ENCODE data around the gene FZD7. TPM values are rescaled to one million over a fixed set of nuclear protein-coding genes. Genes with fewer than 3 reads are reported as not detected.

The FZD7 gene
- total and polyA plus RNA-seq, 2 donors (not counting 1 experiment from before 2014, with no cell fraction given): 0.67 to 2.1 TPM

- Histone ChIP-seq H3K27me3 (replicated peaks in 1 of 4; ENCODE audit: control extremely low read depth in 1 of 4, control insufficient read depth in 3 of 4, insufficient read depth in 4 of 4, low read length in 3 of 4) (no peaks in the 10 kb centered on the region), H4K20me1 (ENCODE audit: control insufficient read depth, insufficient read depth, low read length, poor library complexity, severe bottlenecking) (no peaks in the 10 kb centered on the region), H2AFZ (ENCODE audit: insufficient read depth, low read depth, low read length, poor library complexity, severe bottlenecking) (no peak overlapping the region), H3K9ac (ENCODE audit: low read length) (no peak overlapping the region), H3K79me2 (ENCODE audit: control insufficient read depth, insufficient read depth, low read length) (no peaks in the 10 kb centered on the region), H3K27ac (ENCODE audit: low read length in 2 of 2) (no peak overlapping the region), H3K36me3 (replicated peaks in 1 of 2; ENCODE audit: control extremely low read depth in 1 of 2, control insufficient read depth in 1 of 2, extremely low read depth in 1 of 2, insufficient read depth in 2 of 2, low read length in 1 of 2) (no peaks in the 10 kb centered on the region), H3K4me3 (ENCODE audit: control extremely low read depth in 1 of 5, extremely low read depth in 1 of 5, insufficient read depth in 1 of 5, low read depth in 2 of 5, low read length in 4 of 5) (no peak overlapping the region), H3K4me2 (replicated peaks; ENCODE audit: low read depth, low read length, poor library complexity, severe bottlenecking) (no peak overlapping the region), H3K4me1 (ENCODE audit: control insufficient read depth in 2 of 2, insufficient read depth in 2 of 2, low read length in 2 of 2) (no peaks in the 10 kb centered on the region), H3K9me3 (ENCODE audit: control extremely low read depth in 1 of 3, control insufficient read depth in 2 of 3, insufficient read depth in 1 of 3, low read length in 2 of 3) (no peaks in the 10 kb centered on the region)
- no peak for TF ChIP-seq CTCF (IDR thresholded peaks at IDR 0.05)
- no peak for TF ChIP-seq EZH2 (IDR thresholded peaks at IDR 0.05; ENCODE audit: borderline replicate concordance, insufficient read depth, low read depth, low read length, poor library complexity, severe bottlenecking)
- Mint-ChIP-seq H3K9me3 (ENCODE audit: insufficient read depth) (no peaks in the 10 kb centered on the region), H3K27me3 (peaks cover 12% of the 10 kb centered on the region), H3K27ac (no peak overlapping the region), H3K4me3 (no peak overlapping the region), H3K4me1 (no peaks in the 10 kb centered on the region)
- DNase-seq (no peak), ATAC-seq (ENCODE audit: low read depth) (no peak)
- intact Hi-C loops (cut with micrococcal nuclease): no loop called here
- ChIA-PET POLR2A (no interaction called here), CTCF (no interaction called here)
- WGBS (ENCODE audit: insufficient coverage): no CpG with 5 or more reads among the region's 2 CpGs
These were observed 37.5 kb downstream of the FZD7 start for GRCh38 chr2:202071107-202071506.

GRCh38 chr2:202072226-202072625 lies 38.6 kb downstream of the FZD7 start:
- peaks cover 12% of the 10 kb centered on the region for H3K27me3 Mint-ChIP-seq
- no peaks in the 10 kb centered on the region for H3K27me3 ChIP-seq (replicated peaks in 1 of 4; ENCODE audit: control extremely low read depth in 1 of 4, control insufficient read depth in 3 of 4, insufficient read depth in 4 of 4, low read length in 3 of 4)
- H4K20me1 ChIP-seq (ENCODE audit: control insufficient read depth, insufficient read depth, low read length, poor library complexity, severe bottlenecking): no peaks in the 10 kb centered on the region
- H3K27ac ChIP-seq (ENCODE audit: low read length in 2 of 2): no peak overlapping the region
- no peak overlapping the region for H3K4me3 ChIP-seq (ENCODE audit: control extremely low read depth in 1 of 5, extremely low read depth in 1 of 5, insufficient read depth in 1 of 5, low read depth in 2 of 5, low read length in 4 of 5)
- no peak overlapping the region for H3K4me3 Mint-ChIP-seq
- no peaks in the 10 kb centered on the region for H3K9me3 ChIP-seq (ENCODE audit: control extremely low read depth in 1 of 3, control insufficient read depth in 2 of 3, insufficient read depth in 1 of 3, low read length in 2 of 3)
- no peak overlapping the region for H3K9ac ChIP-seq (ENCODE audit: low read length)
- ChIA-PET CTCF (no interaction called here), POLR2A (no interaction called here)
- DNase-seq (no peak), ATAC-seq (ENCODE audit: low read depth) (no peak)
- no peaks in the 10 kb centered on the region for H3K4me1 ChIP-seq (ENCODE audit: control insufficient read depth in 2 of 2, insufficient read depth in 2 of 2, low read length in 2 of 2)
- 31% methylated on average over 1 of the region's 2 CpGs for WGBS (ENCODE audit: insufficient coverage)
- H3K27ac Mint-ChIP-seq: no peak overlapping the region
- TF ChIP-seq CTCF (IDR thresholded peaks at IDR 0.05): no peak
- no peak for TF ChIP-seq EZH2 (IDR thresholded peaks at IDR 0.05; ENCODE audit: borderline replicate concordance, insufficient read depth, low read depth, low read length, poor library complexity, severe bottlenecking)
- no peaks in the 10 kb centered on the region for H3K9me3 Mint-ChIP-seq (ENCODE audit: insufficient read depth)
- H3K4me2 ChIP-seq (replicated peaks; ENCODE audit: low read depth, low read length, poor library complexity, severe bottlenecking): no peak overlapping the region
- no peaks in the 10 kb centered on the region for H3K4me1 Mint-ChIP-seq
- no peak overlapping the region for H2AFZ ChIP-seq (ENCODE audit: insufficient read depth, low read depth, low read length, poor library complexity, severe bottlenecking)
- intact Hi-C loops (cut with micrococcal nuclease): no loop called here
- H3K79me2 ChIP-seq (ENCODE audit: control insufficient read depth, insufficient read depth, low read length): no peaks in the 10 kb centered on the region
- H3K36me3 ChIP-seq (replicated peaks in 1 of 2; ENCODE audit: control extremely low read depth in 1 of 2, control insufficient read depth in 1 of 2, extremely low read depth in 1 of 2, insufficient read depth in 2 of 2, low read length in 1 of 2): no peaks in the 10 kb centered on the region

All from B cell (primary cell).